Mesodermal cell (in vitro differentiated cells): Measurements from ENCODE around the gene PNKD.

Source experiments
- H3K27ac ChIP-seq: 2 replicates; pipeline ENCODE4 v1.7.0; 2013; ENCODE audit warnings: mild to moderate bottlenecking, low read depth, low read length, moderate library complexity; ENCODE audit not compliant: severe bottlenecking
- H3K36me3 ChIP-seq: 2 replicates; pipeline ENCODE4 v1.7.1; 2013; ENCODE audit warnings: mild to moderate bottlenecking, low read length, moderate library complexity; ENCODE audit not compliant: control insufficient read depth, insufficient read depth
- H3K4me1 ChIP-seq: one replicate; pipeline ENCODE4 v1.7.1; 2013; ENCODE audit warnings: mild to moderate bottlenecking, low read length; ENCODE audit not compliant: insufficient read depth, control insufficient read depth, poor library complexity, severe bottlenecking
- H3K4me3 ChIP-seq: 2 replicates; pipeline ENCODE4 v1.7.0; 2013; ENCODE audit warnings: low read length, control low read depth, mild to moderate bottlenecking; ENCODE audit not compliant: insufficient read depth, poor library complexity, severe bottlenecking; ENCODE audit errors: extremely low read depth
- H3K9me3 ChIP-seq: 2 replicates; pipeline ENCODE4 v1.7.1; 2013; ENCODE audit warnings: mild to moderate bottlenecking, low read length, moderate library complexity; ENCODE audit not compliant: control insufficient read depth
- WGBS, 2 experiments: methylation state at CpG; one replicate each; pipeline ENCODE4 v1.1.5; 2013; ENCODE audit warnings: missing lambda C conversion rate in 2 of 2; ENCODE audit not compliant: insufficient coverage in 2 of 2; 5-methylcytosine and 5-hydroxymethylcytosine counted together

PNKD gene

DNA sequence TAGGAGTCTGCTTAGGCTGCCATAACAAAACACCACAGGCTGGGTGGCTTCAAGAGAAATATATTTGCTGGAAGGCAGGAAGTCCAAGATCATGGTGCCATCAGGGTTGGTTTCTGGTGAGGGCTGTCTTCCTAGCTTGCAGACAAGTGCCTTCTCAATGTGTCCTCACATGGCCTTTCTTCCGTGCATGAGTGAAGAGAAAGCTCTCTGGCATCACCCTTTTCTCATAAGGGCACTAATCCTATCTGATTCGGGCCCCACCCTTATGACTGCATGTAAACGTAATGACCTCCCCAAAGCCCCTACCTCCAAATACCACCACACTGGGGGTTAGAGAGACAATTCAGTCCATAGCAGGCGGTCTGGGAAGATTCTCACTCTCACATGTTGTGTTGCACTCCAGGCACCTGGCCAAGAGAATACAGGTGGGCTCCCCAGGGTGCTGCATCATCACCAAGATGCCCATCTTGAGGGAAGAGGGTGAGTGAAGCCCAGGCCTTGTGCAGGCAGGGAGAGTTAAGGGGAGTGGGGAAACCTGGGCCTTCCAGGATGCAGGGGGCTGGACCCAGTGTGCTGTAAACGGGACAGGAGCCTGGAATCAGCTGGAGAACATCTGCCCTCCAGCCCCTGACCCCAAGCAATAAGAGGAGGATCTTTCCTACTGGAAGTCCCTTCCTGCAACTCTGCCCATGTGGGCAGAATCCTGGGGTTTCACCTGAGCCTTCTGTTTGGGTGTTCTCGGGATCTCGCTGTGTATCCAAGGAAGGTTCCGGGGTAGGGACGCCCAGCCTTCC, 96.5 kb downstream of the PNKD start:
- no peaks in the 10 kb centered on the region for H3K4me1 ChIP-seq
- WGBS, 2 experiments: 93% methylated on average over 6 of the region's 9 CpGs
- peak overlapping the region; percentile 39 for H3K4me3 ChIP-seq
- H3K9me3 ChIP-seq: peaks cover 7% of the 10 kb centered on the region
- no peaks in the 10 kb centered on the region for H3K36me3 ChIP-seq
- no peak overlapping the region for H3K27ac ChIP-seq

DNA sequence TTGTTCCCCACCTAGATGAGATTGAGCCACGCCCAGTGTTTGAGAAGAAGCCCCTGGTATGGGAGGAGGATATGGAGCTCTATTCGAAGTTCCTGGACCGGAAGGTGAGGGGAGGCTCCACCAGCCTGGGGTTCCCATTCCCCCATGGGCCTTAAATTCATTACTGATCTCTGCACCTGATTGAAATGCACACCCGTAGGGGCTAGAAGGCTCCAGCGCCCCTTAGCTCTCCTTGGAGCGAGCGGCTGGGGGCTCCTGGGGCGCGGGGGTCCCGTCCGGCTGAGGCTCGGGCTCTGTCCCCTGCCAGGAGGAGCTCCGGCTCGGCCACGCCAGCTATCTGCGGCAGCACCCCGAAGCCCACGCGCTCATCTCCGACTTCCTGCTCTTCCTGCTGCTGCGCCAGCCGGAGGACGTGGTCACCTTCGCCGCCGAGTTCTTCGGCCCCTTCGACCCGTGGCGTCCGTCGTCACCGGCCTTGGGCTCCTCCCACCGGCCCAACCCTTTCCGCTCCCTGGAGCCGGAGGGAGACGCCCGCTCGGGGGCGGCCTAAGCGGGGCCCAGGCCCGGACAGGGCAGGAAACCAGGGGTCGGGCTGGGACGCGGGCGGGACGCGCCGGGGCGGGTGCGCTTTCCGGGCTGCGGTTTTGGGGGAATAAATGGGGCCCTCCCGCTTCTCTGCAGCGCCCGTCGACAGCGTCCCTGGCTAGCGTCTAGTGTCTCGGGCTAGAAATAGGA, 97.3 kb downstream of the PNKD start:
- Histone ChIP-seq H3K4me3 (peak overlapping the region; percentile 39), H3K36me3 (no peaks in the 10 kb centered on the region), H3K27ac (peak overlapping the region; percentile 23), H3K9me3 (peaks cover 7% of the 10 kb centered on the region), H3K4me1 (no peaks in the 10 kb centered on the region)
- WGBS, 2 experiments: 12 to 21% methylated on average over 35 to 57 of the region's 60 CpGs

DNA sequence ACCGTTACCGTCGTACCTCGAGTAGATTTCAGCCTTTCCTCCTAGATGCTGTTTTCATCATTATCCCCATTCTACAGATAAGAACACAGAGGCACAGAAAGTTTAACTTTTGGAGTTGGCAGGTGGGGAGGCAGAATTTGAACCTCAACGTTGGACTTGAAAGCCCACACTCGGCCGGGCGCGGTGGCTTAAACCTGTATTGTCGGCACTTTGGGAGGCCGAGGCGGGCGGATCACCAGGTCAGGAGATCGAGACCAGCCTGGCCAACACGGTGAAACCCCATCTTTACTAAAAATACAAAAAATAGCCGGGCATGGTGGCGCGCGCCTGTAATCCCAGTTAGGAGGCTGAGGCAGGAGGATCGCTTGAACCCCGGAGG, 97.8 kb downstream of the PNKD start:
- Histone ChIP-seq H3K4me3 (peak overlapping the region; percentile 39), H3K4me1 (no peaks in the 10 kb centered on the region), H3K9me3 (peaks cover 7% of the 10 kb centered on the region), H3K27ac (peak overlapping the region; percentile 23), H3K36me3 (no peaks in the 10 kb centered on the region)
- 79 to 98% methylated on average over 13 to 20 of the region's 21 CpGs for WGBS, 2 experiments

DNA sequence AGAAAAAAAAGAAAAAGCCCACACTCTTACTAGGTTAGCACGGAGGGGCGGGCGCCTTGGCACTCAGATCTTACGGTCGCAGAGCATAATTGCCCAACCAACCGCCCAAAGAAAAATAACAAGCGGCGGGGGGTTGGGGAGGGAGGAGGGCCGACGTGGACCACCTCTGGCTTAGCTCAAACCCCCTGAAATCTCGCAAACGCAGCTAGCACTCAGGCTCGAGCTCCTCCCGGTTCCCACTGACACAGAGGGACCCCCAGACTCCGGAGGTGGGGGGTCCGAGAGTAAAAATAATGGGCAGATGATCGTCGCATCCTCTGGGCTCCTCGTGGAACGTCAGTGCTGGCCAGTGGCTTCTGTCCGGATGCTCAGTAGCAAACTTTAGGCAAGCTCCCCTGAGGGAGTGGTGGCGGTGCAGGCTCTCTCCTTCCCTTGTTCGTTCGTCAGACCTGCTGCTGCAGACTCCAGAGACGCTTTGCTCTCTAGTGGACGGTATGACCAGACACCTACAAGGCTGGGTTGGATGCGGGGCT, 98.4 kb downstream of the PNKD start:
- no peak overlapping the region for H3K27ac ChIP-seq
- WGBS, 2 experiments: 73 to 82% methylated on average over 15 to 16 of the region's 27 CpGs
- H3K4me3 ChIP-seq: no peak overlapping the region
- H3K36me3 ChIP-seq: no peaks in the 10 kb centered on the region
- H3K4me1 ChIP-seq: no peaks in the 10 kb centered on the region
- H3K9me3 ChIP-seq: peaks cover 7% of the 10 kb centered on the region

DNA sequence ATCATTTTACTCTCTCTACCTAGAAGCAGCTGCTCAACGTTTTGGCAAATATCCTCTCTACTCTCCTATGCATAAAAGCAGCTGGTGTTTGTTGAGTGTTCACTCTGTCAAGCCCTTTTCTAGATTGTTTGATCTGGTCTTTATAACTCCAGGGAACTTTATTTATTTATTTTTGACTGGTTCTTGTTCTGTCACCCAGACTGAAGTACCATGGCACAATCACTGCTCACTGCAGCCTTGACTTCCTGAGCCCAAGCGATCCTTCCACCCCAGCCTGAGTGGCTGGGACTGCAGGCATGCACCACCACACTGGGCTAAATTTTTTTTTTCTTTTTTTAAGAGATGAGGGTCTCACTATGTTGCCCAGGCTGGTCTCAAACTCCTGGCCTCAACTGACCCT, 99.0 kb downstream of the PNKD start:
- H3K9me3 ChIP-seq: peaks cover 7% of the 10 kb centered on the region
- no peak overlapping the region for H3K4me3 ChIP-seq
- no peak overlapping the region for H3K27ac ChIP-seq
- no peaks in the 10 kb centered on the region for H3K36me3 ChIP-seq
- no peaks in the 10 kb centered on the region for H3K4me1 ChIP-seq
- WGBS, 2 experiments: 75 to 100% methylated on average over 1 of the region's 2 CpGs

DNA sequence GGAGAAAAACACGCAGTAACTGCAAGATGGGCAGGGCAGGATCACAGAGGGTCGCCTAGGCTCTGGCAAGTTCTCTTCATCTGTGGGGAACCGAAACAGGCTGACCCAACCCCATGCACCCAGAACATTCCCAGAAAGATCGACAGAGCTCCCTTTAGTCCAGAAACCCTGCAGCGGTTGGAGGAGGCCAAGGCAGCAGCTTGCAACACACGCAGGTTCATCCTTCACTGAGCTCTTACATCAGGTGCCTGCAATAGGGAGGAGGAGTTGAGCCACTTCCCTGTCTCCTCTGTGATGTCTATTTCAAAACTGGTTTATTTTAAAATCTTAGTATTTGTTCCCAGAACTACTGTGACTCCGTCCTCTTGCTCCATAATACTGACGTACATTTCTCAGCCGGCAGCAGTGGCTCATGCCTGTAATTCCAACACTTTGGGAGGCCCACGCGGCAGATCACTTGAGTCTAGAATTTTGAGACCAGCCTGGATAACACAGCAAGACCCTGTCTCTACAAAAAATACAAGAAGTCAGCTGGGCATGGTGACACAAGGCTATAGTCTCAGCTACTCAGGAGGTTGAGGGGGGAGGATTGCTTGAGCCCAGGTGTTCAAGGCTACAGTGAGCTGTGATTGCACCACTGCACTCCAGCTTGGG, 100.2 kb downstream of the PNKD start:
- Histone ChIP-seq H3K36me3 (no peaks in the 10 kb centered on the region), H3K4me1 (no peaks in the 10 kb centered on the region), H3K9me3 (peaks cover 7% of the 10 kb centered on the region), H3K27ac (no peak overlapping the region), H3K4me3 (no peak overlapping the region)
- WGBS, 2 experiments: 86 to 97% methylated on average over 10 of the region's 11 CpGs

DNA sequence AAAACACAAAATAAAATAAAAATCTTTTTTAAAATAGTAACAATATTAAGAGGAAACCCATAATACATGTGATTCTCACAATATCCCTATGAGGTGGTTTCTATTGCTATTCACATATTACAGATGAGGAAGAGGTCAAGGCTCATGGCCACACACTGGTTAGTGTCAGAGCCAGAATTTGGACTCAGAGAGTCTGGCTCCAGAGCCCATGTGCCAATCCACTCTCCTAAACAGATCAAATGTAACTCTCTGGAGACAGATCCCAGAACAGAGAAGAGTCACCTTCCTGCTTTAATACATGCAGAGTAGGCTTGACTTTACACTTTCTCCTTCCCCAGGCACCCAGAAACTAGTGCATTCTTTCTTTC, 101.6 kb downstream of the PNKD start:
- Histone ChIP-seq H3K9me3 (peaks cover 3% of the 10 kb centered on the region), H3K4me3 (no peak overlapping the region), H3K27ac (no peak overlapping the region)

DNA sequence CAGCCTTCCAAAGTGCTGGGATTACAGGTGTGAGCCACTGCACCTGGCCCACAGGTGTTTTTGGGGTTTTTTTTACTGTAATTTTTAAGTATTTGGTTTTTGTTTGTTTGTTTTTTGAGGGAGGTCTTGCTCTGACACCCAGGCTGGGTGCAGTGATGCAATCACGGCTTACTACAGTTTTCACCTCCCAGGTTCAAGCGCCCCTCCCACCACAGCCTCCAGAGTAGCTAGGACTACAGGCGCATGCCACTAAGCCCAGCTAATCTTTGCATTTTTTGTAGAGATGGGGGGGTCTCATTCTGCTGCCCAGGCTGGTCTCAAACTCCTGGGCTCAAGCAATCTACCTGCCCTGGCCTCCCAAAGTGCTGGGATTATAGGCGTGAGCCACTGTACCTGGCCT, 104.5 kb downstream of the PNKD start:
- Histone ChIP-seq H3K9me3 (no peaks in the 10 kb centered on the region), H3K4me3 (no peak overlapping the region), H3K4me1 (no peaks in the 10 kb centered on the region), H3K36me3 (no peaks in the 10 kb centered on the region), H3K27ac (no peak overlapping the region)
- 75 to 100% methylated on average over 1 to 2 of the region's 4 CpGs for WGBS, 2 experiments

More for the DNA sequence above, 101.6 kb downstream of the PNKD start:
- Histone ChIP-seq H3K4me1 (no peaks in the 10 kb centered on the region), H3K36me3 (no peaks in the 10 kb centered on the region)

DNA sequence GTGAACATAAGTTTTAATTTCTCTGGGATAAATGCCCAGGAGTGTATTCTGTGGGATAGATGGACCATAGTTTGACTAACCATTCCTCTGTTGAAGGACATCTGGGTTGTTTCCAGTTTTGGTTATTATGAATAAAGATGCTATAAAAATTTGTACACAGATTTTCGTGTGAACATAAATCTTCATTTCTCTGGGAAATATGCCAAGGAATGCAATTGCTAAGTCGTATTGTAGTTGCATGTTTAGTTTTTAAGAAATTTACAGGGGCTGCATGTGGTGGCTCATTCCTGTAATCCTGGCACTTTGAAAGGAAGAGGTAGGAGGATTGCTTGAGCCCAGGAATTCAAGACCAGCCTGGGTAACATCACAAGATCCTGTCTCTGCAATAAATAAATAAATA, 104.9 kb downstream of the PNKD start:
- Histone ChIP-seq H3K27ac (no peak overlapping the region), H3K9me3 (no peaks in the 10 kb centered on the region), H3K36me3 (no peaks in the 10 kb centered on the region), H3K4me3 (no peak overlapping the region), H3K4me1 (no peaks in the 10 kb centered on the region)
- 79 to 93% methylated on average over 2 of the region's 2 CpGs for WGBS, 2 experiments

DNA sequence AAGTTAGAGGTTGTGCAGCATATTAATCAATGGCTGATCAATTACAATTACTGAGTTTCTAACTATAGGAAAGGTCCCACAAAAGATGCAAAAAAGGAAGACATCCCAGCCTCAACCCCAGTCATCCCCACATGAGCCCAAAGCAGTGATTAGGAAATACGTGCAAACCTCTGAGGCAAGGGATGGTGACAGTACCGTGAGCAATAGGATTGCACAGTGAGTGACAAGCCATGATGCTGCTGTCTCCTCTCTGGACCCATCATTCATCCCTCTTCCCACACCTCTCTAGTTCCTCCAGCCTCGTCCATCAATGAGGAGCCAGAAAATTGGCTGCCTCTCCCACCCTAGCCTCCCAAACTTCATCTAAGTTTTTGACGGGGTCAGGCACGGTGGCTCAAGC, 107.7 kb downstream of the PNKD start:
- H3K9me3 ChIP-seq: no peaks in the 10 kb centered on the region
- no peaks in the 10 kb centered on the region for H3K4me1 ChIP-seq
- WGBS, 2 experiments: 84 to 90% methylated on average over 5 of the region's 5 CpGs
- H3K36me3 ChIP-seq: no peaks in the 10 kb centered on the region
- H3K27ac ChIP-seq: no peak overlapping the region
- no peak overlapping the region for H3K4me3 ChIP-seq
